Measurements from ENCODE around the gene MTCL1. TPM values are rescaled to one million over a fixed set of nuclear protein-coding genes. Genes with fewer than 3 reads are reported as not detected.

Gene MTCL1
- total and polyA plus RNA-seq, 4 donors, result 0.65 to 5.4 (median 1.4) TPM

- no peak for TF ChIP-seq SP1 (IDR thresholded peaks at IDR 0.05)
Observed at GRCh38 chr18:8787794-8788193, 82.4 kb downstream of the MTCL1 start (continued).

DNA sequence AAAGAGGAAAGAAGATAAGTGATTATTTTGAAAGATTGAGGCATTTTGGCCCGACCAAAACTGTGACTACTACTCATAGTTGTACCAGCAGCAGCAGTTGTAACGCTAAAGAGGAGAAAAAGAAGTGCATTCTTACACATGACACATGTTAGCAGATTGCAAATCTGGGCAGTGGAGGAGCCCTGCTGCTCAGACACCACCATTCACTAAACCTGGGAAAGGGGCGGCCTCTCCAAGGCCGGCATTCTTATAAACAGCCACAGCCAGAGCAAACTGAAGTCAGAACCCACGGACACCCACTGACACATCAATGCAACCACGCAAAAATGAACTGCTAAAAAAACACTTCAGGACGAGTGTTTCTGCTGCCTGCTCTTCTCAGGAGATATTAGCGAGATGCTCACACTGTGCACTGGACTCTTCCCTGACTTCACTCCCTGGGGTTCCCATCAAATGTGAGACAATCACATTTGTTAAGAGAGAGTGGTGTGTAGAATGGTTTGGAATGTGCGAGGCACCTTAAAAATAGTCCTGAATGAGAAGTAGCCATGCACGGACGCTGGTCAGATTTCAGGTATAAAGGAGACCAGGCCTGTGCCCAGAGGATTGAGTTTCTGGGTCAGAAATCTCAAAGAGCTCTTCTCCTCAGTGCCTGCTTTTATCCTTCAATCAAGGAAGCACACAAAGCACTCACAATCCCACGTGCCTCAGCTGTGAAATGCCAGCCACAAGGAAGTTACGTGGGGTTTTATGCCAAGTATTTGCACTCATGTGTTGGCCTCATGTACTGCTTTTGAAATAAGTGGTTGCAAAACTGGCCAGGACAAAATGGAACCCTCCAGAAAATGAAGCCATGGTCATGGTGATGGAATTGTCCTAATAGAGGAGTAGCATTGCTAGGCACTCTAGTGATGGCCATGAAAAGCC, 83.4 kb downstream of the MTCL1 start:
- no peak for TF ChIP-seq TAF1 (conservative IDR thresholded peaks at IDR 0.05)
- no peak for TF ChIP-seq SP1 (IDR thresholded peaks at IDR 0.05)
- Histone ChIP-seq H3K36me3 (ENCODE audit: control insufficient read depth in 4 of 4, insufficient read depth in 3 of 4, low read depth in 1 of 4, low read length in 3 of 4) (no peaks in the 10 kb centered on the region), H3K9ac (ENCODE audit: low read depth in 1 of 2, low read length in 2 of 2) (no peak overlapping the region), H3K4me3 (ENCODE audit: low read depth in 1 of 3, low read length in 3 of 3) (no peak overlapping the region), H3K9me3 (ENCODE audit: control insufficient read depth in 4 of 4, low read length in 3 of 4) (no peaks in the 10 kb centered on the region), H3K27ac (ENCODE audit: low read depth in 1 of 2, low read length in 2 of 2) (no peak overlapping the region), H3K27me3 (ENCODE audit: control insufficient read depth in 4 of 4, insufficient read depth in 4 of 4, low read length in 3 of 4) (peaks cover 0 to 2% (median 0%) of the 10 kb centered on the region in 4 donors), H3K4me1 (ENCODE audit: control insufficient read depth in 4 of 4, insufficient read depth in 4 of 4, low read length in 3 of 4) (no peaks in the 10 kb centered on the region)
- WGBS, result 91% methylated on average over 13 of the region's 13 CpGs
- DNase-seq (ENCODE audit: low spot score), result no peak

GRCh38 chr18:8791171-8791651, 85.9 kb downstream of the MTCL1 start:
- no peak overlapping the region for H3K27ac ChIP-seq (ENCODE audit: low read depth in 1 of 2, low read length in 2 of 2)
- TF ChIP-seq NR2F2 (IDR thresholded peaks at IDR 0.05), result no peak
- no peak for TF ChIP-seq MAX (IDR thresholded peaks at IDR 0.05)
- TF ChIP-seq TAF1 (conservative IDR thresholded peaks at IDR 0.05), result no peak
- no peak for TF ChIP-seq JUND (IDR thresholded peaks at IDR 0.05)
- no peak for TF ChIP-seq HNF4G (IDR thresholded peaks at IDR 0.05)
- TF ChIP-seq, protein P1, sequence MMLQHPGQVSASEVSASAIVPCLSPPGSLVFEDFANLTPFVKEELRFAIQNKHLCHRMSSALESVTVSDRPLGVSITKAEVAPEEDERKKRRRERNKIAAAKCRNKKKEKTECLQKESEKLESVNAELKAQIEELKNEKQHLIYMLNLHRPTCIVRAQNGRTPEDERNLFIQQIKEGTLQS (IDR thresholded peaks at IDR 0.05), result no peak
- no peak for TF ChIP-seq GABPA (IDR thresholded peaks at IDR 0.05 in 1 of 2, conservative IDR thresholded peaks at IDR 0.05 in 1 of 2)
- TF ChIP-seq SP1 (IDR thresholded peaks at IDR 0.05), result no peak
- no peak for TF ChIP-seq FOXA1 (IDR thresholded peaks at IDR 0.05)
- TF ChIP-seq ZBTB33 (IDR thresholded peaks at IDR 0.05), result no peak

DNA sequence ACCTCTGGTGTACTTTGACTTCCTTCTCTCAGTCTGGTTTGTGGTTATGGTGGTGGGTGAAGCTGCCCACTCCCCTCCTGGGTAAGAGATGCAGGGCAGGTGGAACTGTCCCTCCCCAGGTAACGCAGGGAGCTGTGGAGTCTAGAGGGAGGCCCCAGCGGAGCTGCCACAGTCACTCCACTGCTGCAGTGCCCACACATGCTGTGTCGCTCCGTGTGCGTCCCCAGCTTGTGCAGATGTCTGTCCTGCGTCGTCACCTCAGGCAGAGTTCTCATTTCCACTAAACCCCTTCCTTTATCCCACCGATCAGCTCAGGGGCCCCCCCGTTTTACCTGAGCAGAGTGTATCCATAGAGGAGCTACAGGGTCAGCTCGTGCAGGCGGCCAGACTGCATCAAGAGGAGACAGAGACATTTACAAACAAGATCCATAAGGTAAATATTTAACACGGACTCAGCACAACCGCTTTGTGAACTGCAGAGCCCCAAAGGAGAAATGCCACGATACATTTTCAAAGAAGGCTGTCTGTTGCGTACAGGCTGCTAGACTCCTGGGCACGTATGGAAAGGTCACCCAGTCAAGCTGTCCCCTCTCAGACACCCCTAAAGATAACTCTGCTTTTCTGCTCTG, 87.4 kb downstream of the MTCL1 start:
- Histone ChIP-seq H3K4me3 (ENCODE audit: low read depth in 1 of 3, low read length in 3 of 3) (no peak overlapping the region), H3K4me1 (ENCODE audit: control insufficient read depth in 4 of 4, insufficient read depth in 4 of 4, low read length in 3 of 4) (no peaks in the 10 kb centered on the region), H3K36me3 (ENCODE audit: control insufficient read depth in 4 of 4, insufficient read depth in 3 of 4, low read depth in 1 of 4, low read length in 3 of 4) (no peaks in the 10 kb centered on the region), H3K9ac (ENCODE audit: low read depth in 1 of 2, low read length in 2 of 2) (no peak overlapping the region), H3K27ac (ENCODE audit: low read depth in 1 of 2, low read length in 2 of 2) (no peak overlapping the region), H3K27me3 (ENCODE audit: control insufficient read depth in 4 of 4, insufficient read depth in 4 of 4, low read length in 3 of 4) (peaks cover 0 to 2% (median 0%) of the 10 kb centered on the region in 4 donors), H3K9me3 (ENCODE audit: control insufficient read depth in 4 of 4, low read length in 3 of 4) (no peaks in the 10 kb centered on the region)
- WGBS, result 61% methylated on average over 16 of the region's 16 CpGs
- DNase-seq (ENCODE audit: low spot score), result no peak
- TF ChIP-seq TAF1 (conservative IDR thresholded peaks at IDR 0.05), result no peak
- TF ChIP-seq FOXA2 (IDR thresholded peaks at IDR 0.05), result no peak
- TF ChIP-seq GABPA (IDR thresholded peaks at IDR 0.05 in 1 of 2, conservative IDR thresholded peaks at IDR 0.05 in 1 of 2), result no peak
- no peak for TF ChIP-seq SP1 (IDR thresholded peaks at IDR 0.05)
- TF ChIP-seq EGR1 (IDR thresholded peaks at IDR 0.05; ENCODE audit: low read depth in 2 of 2), result no peak
- TF ChIP-seq, protein P2, sequence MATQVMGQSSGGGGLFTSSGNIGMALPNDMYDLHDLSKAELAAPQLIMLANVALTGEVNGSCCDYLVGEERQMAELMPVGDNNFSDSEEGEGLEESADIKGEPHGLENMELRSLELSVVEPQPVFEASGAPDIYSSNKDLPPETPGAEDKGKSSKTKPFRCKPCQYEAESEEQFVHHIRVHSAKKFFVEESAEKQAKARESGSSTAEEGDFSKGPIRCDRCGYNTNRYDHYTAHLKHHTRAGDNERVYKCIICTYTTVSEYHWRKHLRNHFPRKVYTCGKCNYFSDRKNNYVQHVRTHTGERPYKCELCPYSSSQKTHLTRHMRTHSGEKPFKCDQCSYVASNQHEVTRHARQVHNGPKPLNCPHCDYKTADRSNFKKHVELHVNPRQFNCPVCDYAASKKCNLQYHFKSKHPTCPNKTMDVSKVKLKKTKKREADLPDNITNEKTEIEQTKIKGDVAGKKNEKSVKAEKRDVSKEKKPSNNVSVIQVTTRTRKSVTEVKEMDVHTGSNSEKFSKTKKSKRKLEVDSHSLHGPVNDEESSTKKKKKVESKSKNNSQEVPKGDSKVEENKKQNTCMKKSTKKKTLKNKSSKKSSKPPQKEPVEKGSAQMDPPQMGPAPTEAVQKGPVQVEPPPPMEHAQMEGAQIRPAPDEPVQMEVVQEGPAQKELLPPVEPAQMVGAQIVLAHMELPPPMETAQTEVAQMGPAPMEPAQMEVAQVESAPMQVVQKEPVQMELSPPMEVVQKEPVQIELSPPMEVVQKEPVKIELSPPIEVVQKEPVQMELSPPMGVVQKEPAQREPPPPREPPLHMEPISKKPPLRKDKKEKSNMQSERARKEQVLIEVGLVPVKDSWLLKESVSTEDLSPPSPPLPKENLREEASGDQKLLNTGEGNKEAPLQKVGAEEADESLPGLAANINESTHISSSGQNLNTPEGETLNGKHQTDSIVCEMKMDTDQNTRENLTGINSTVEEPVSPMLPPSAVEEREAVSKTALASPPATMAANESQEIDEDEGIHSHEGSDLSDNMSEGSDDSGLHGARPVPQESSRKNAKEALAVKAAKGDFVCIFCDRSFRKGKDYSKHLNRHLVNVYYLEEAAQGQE (IDR thresholded peaks at IDR 0.05), result no peak
- no peak for TF ChIP-seq JUND (IDR thresholded peaks at IDR 0.05)
- TF ChIP-seq ZBTB33 (IDR thresholded peaks at IDR 0.05), result no peak
- TF ChIP-seq RAD21 (IDR thresholded peaks at IDR 0.05), result no peak
- no peak for TF ChIP-seq YY1 (IDR thresholded peaks at IDR 0.05)
- TF ChIP-seq NR2F2 (IDR thresholded peaks at IDR 0.05), result no peak
- no peak for TF ChIP-seq HNF4G (IDR thresholded peaks at IDR 0.05)

More at GRCh38 chr18:8791171-8791651, 85.9 kb downstream of the MTCL1 start:
- peaks cover 0 to 2% (median 0%) of the 10 kb centered on the region in 4 donors for H3K27me3 ChIP-seq (ENCODE audit: control insufficient read depth in 4 of 4, insufficient read depth in 4 of 4, low read length in 3 of 4)
- no peaks in the 10 kb centered on the region for H3K4me1 ChIP-seq (ENCODE audit: control insufficient read depth in 4 of 4, insufficient read depth in 4 of 4, low read length in 3 of 4)
- no peaks in the 10 kb centered on the region for H3K36me3 ChIP-seq (ENCODE audit: control insufficient read depth in 4 of 4, insufficient read depth in 3 of 4, low read depth in 1 of 4, low read length in 3 of 4)
- DNase-seq (ENCODE audit: low spot score), result no peak
- no peaks in the 10 kb centered on the region for H3K9me3 ChIP-seq (ENCODE audit: control insufficient read depth in 4 of 4, low read length in 3 of 4)
- H3K4me3 ChIP-seq (ENCODE audit: low read depth in 1 of 3, low read length in 3 of 3), result no peak overlapping the region
- H3K9ac ChIP-seq (ENCODE audit: low read depth in 1 of 2, low read length in 2 of 2), result no peak overlapping the region
- 85% methylated on average over 4 of the region's 4 CpGs for WGBS
